KMS-11 (cell line): ENCODE measurements around the gene RORC.

ENCODE experiments used
- H2AFZ ChIP-seq: fragments of 200-600 bp; sonication (generic); 2 replicates; pipeline ENCODE4 v1.6.1; 2016; ENCODE audit warnings: antibody characterized with exemption, mixed run types, low read depth
- H3K27ac ChIP-seq: fragments of 200-600 bp; sonication (generic); 2 replicates; pipeline ENCODE4 v1.6.1; 2016; ENCODE audit warnings: mild to moderate bottlenecking, mixed run types
- H3K27me3 ChIP-seq: fragments of 200-600 bp; sonication (generic); 2 replicates; pipeline ENCODE4 v1.6.1; 2017; ENCODE audit warnings: mild to moderate bottlenecking, low read depth, mixed run types, moderate library complexity; ENCODE audit not compliant: insufficient read depth
- H3K36me3 ChIP-seq: fragments of 200-600 bp; sonication (generic); 2 replicates; pipeline ENCODE4 v1.6.1; 2017; ENCODE audit warnings: mild to moderate bottlenecking, mixed run types; ENCODE audit not compliant: insufficient read depth
- H3K4me1 ChIP-seq: fragments of 200-600 bp; sonication (generic); 2 replicates; pipeline ENCODE4 v1.6.1; 2016; ENCODE audit warnings: mild to moderate bottlenecking, low read depth, mixed run types; ENCODE audit not compliant: poor library complexity, severe bottlenecking
- H3K4me2 ChIP-seq: fragments of 200-600 bp; sonication (generic); 2 replicates; pipeline ENCODE4 v1.7.0; 2016; ENCODE audit warnings: mild to moderate bottlenecking, mixed run types
- H3K4me3 ChIP-seq: fragments of 200-600 bp; sonication (generic); IDR thresholded peaks from 2 replicates; pipeline ENCODE4 v1.6.1; 2017; ENCODE audit warnings: low read depth, low read length, mixed read lengths; ENCODE audit not compliant: insufficient read depth
- H3K79me2 ChIP-seq: fragments of 200-600 bp; sonication (generic); 2 replicates; pipeline ENCODE4 v1.6.1; 2016; ENCODE audit warnings: low read depth, mixed run types; ENCODE audit not compliant: insufficient read depth
- H3K9ac ChIP-seq: fragments of 200-600 bp; sonication (generic); 2 replicates; pipeline ENCODE4 v1.6.1; 2016; ENCODE audit warnings: mild to moderate bottlenecking, mixed run types
- H4K20me1 ChIP-seq: fragments of 200-600 bp; sonication (generic); 2 replicates; pipeline ENCODE4 v1.6.1; 2016; ENCODE audit warnings: mild to moderate bottlenecking, mixed run types; ENCODE audit not compliant: insufficient read depth
- TF ChIP-seq, protein P1 (sequence below): fragments of 200-600 bp; sonication (generic); conservative IDR thresholded peaks from 2 replicates; pipeline ENCODE4 v1.6.1; 2017; ENCODE audit warnings: low read depth, mild to moderate bottlenecking, antibody characterized with exemption, low read length, moderate library complexity, mixed read lengths

The RORC gene

DNA sequence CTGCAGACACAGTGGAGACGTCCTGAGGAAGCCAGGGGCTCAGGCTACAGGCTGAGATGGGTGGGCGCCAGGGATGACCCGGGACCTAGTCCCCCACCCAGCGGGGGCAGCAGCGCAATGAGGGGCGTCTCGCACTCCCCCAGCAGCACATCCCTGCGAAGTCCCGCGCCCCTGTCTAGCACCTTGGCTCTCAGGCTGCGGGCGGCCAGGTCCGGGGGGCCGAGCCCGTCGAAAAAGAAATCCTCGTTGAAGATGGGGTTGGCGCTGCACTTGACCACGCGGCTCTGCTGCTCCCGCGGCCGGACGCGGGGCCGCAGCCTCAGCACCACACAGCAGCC is 6.3 kb upstream of the RORC start:
- Histone ChIP-seq H3K79me2 (no peaks in the 10 kb centered on the region), H3K9ac (no peak overlapping the region), H3K36me3 (no peaks in the 10 kb centered on the region), H3K27ac (no peak overlapping the region), H3K4me1 (peaks cover 39% of the 10 kb centered on the region), H4K20me1 (no peaks in the 10 kb centered on the region), H2AFZ (peak overlapping the region; percentile 24; the same call in 1 of the 2 replicates), H3K27me3 (peaks cover 14% of the 10 kb centered on the region), H3K4me2 (no peak overlapping the region; the same call in 1 of the 2 replicates), H3K4me3 (no peak overlapping the region)
- TF ChIP-seq, protein P1, sequence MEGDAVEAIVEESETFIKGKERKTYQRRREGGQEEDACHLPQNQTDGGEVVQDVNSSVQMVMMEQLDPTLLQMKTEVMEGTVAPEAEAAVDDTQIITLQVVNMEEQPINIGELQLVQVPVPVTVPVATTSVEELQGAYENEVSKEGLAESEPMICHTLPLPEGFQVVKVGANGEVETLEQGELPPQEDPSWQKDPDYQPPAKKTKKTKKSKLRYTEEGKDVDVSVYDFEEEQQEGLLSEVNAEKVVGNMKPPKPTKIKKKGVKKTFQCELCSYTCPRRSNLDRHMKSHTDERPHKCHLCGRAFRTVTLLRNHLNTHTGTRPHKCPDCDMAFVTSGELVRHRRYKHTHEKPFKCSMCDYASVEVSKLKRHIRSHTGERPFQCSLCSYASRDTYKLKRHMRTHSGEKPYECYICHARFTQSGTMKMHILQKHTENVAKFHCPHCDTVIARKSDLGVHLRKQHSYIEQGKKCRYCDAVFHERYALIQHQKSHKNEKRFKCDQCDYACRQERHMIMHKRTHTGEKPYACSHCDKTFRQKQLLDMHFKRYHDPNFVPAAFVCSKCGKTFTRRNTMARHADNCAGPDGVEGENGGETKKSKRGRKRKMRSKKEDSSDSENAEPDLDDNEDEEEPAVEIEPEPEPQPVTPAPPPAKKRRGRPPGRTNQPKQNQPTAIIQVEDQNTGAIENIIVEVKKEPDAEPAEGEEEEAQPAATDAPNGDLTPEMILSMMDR: no peak

DNA sequence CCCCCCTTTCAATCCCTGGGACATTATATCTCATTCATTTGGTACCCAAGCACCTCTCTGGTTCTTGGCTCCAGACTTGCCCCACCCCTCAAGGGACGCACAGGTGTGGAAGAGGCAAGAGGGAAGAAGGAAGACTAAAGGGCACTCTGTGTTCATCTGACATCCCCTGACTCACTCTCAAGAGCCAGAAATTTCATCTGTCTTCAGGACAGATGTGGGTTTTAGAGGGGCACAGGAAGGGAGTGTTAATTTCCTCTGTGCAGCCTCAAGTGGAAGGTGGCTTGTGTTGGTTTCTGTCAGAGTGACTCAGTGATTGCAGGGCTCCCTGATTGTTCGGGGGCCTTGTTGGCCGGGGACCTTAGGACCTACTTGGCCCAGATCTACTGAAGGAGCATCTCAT is 5.6 kb upstream of the RORC start:
- Histone ChIP-seq H2AFZ (peak overlapping the region; percentile 2), H3K27ac (no peak overlapping the region), H3K4me1 (peaks cover 39% of the 10 kb centered on the region), H3K4me3 (no peak overlapping the region), H3K9ac (no peak overlapping the region), H3K79me2 (no peaks in the 10 kb centered on the region), H4K20me1 (no peaks in the 10 kb centered on the region), H3K36me3 (no peaks in the 10 kb centered on the region), H3K27me3 (peaks cover 14% of the 10 kb centered on the region), H3K4me2 (peak overlapping the region; percentile 43)
- TF ChIP-seq, protein P1: no peak

DNA sequence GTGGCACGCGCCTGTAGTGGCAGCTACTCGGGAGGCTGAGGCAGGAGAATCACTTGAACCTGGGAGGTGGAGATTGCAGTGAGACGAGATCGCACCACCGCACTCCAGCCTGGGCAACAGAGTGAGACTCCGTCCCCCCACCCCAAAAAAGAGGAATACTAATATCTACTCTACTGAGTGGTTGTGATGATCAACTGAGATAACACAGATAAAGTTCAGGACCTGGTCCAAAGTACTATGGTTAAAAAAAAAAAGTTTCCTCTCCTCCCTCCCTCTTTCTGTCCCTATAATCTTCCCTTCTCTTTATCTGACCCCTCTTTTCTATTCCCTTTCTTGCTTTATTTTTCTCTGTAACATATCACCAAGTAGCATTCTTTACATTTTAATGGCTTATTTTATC is 4.0 kb upstream of the RORC start:
- no peak overlapping the region for H3K9ac ChIP-seq
- no peaks in the 10 kb centered on the region for H3K79me2 ChIP-seq
- no peak overlapping the region for H2AFZ ChIP-seq
- no peak overlapping the region for H3K27ac ChIP-seq
- H3K4me2 ChIP-seq: peak overlapping the region; percentile 6; the same call in 1 of the 2 replicates
- no peak overlapping the region for H3K4me3 ChIP-seq
- no peaks in the 10 kb centered on the region for H3K36me3 ChIP-seq
- no peaks in the 10 kb centered on the region for H4K20me1 ChIP-seq
- H3K27me3 ChIP-seq: peaks cover 14% of the 10 kb centered on the region
- H3K4me1 ChIP-seq: peaks cover 46% of the 10 kb centered on the region
- TF ChIP-seq, protein P1: no peak

DNA sequence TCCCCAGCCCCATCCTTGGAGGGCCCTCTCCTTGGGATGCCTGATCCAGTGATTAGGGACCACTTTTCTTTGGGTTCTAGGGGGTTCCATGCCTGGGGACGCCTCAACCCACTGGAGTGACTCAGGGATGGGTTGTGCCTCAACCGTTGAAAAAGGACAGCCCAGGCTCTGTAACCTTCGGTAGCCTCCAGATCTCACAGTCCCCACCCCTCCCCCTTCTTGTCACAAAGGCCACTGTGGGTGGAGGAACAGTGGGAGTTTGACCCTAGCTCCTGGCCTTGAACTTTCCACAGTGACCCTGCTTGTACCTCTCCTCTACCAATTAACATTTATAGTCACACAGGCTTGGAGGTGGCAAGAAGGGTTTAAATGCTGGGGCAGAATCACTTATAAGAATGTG is 2.6 kb upstream of the RORC start:
- Histone ChIP-seq H3K4me2 (no peak overlapping the region; the same call in 1 of the 2 replicates), H2AFZ (no peak overlapping the region), H3K27ac (no peak overlapping the region), H3K4me3 (no peak overlapping the region), H4K20me1 (no peaks in the 10 kb centered on the region), H3K79me2 (no peaks in the 10 kb centered on the region), H3K36me3 (no peaks in the 10 kb centered on the region), H3K4me1 (peaks cover 49% of the 10 kb centered on the region), H3K27me3 (peaks cover 14% of the 10 kb centered on the region), H3K9ac (no peak overlapping the region)
- TF ChIP-seq, protein P1: no peak
